Adipose tissue (tissue), 3 donors: ENCODE data around the gene ASAP2. TPM values are rescaled to one million over a fixed set of nuclear protein-coding genes. Genes with fewer than 3 reads are reported as not detected.
A peak's percentile ranks its signal among the peaks of the same experiment; 100 is the strongest.

Source experiments
- H3K27ac ChIP-seq: one replicate; pipeline ENCODE4 v1.5.1; 2013; ENCODE audit warnings: low read depth, low read length
- WGBS, 3 donors: extraction: QIAGEN DNeasy Blood & Tissue Kit; methylation state at CpG; one replicate each; pipeline ENCODE4 v1.1.7; 2013; 5-methylcytosine and 5-hydroxymethylcytosine counted together
- polyA plus RNA-seq, 3 donors: library from polyadenylated mRNA; stranded (reverse); fragments of 200-250 nt; gene quantifications; one replicate each; pipeline ENCODE4 v1.2.3, GENCODE V29; 2013
- donor health status: healthy with polysubstance abuse.
- donor health status: Bipolar disorder and iron deficiency.
- donor health status: healthy.

Gene ASAP2
- polyA plus RNA-seq, 3 donors = 4.1 to 24.0 (median 12.5) TPM

DNA sequence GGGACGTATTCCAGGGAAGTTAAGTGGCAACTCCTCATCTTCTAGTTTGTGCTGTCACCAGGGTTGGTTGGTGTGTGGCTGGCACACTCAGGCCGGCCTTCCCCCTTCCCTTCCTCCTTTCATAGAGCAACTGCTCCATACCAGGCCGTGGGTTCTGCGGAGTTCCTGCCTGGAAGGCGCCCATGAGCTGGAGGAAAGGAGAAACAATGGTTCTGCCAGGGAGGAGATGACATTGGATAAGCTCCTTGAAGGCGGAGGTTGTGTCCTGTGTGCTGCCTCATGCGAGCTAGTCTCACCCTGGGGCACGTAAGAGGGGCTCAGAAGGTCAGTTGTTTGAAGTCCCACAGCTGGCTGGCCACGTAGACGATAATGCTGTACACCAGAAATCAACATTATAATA lies 19.2 kb downstream of the ASAP2 start:
- no peak overlapping the region for H3K27ac ChIP-seq
- 66 to 85% (median 77%) methylated on average over 10 of the region's 10 CpGs for WGBS, 3 donors

GRCh38 chr2:9226458-9227380 lies 20.1 kb downstream of the ASAP2 start:
- H3K27ac ChIP-seq = no peak overlapping the region
- 72 to 82% (median 74%) methylated on average over 15 of the region's 15 CpGs for WGBS, 3 donors

- WGBS, 3 donors = 74 to 95% (median 80%) methylated on average over 4 of the region's 4 CpGs
Observed at GRCh38 chr2:9228088-9228751, 21.6 kb downstream of the ASAP2 start.

DNA sequence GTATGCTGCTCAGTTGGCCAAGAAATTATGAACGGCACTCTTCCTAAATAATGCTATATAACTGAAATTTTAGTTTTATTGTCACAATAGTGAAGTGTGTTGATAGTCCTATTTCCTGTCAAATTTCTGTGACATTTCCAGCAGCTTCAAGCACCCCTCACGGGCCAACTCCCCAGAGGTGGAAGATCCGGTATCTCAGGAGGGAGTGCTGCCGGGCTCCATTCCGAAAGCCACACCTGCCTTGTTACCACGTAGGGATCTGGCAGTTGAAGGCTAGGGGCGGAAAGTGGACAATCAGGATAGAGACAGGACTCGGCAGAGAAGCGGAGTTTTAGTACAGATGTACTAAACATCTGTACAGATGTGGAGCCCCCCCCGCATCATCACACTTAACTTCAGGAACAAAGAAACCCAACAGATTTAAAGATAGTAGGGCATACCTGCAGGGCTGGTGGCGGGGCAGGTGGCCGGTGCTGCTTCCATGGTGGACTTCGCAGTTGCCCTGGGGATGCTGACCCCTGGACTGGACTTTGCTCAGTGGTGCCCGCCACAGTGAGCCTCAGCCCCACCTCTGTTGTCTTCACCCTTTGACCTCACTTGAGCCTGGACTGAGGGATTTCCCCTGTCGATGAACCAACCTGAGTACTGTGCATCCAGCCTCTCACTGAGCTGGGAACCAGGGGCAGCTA lies 22.3 kb downstream of the ASAP2 start:
- WGBS, 3 donors = 86 to 91% (median 89%) methylated on average over 15 of the region's 15 CpGs
- H3K27ac ChIP-seq = no peak overlapping the region

More at GRCh38 chr2:9228088-9228751, 21.6 kb downstream of the ASAP2 start:
- no peak overlapping the region for H3K27ac ChIP-seq

DNA sequence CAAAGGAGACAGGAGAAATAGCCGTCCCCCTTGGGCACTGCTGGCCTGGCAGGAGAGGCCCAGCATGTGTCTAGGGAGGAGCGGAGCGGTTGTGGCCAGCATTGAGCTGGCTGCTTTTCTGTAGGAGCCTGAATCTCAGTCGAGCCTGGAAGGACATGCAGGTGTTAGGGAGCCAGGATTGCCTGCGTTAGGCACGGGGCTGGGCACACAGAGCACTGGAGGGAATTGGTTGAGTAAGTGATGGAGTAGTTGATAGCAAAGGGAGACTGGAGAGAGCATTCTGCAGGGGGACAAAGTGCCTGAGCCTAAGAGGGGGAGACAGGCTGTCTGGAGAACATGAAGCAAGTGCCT lies 22.8 kb downstream of the ASAP2 start:
- no peak overlapping the region for H3K27ac ChIP-seq
- 81 to 91% (median 86%) methylated on average over 6 of the region's 6 CpGs for WGBS, 3 donors

GRCh38 chr2:9230051-9230802 lies 23.6 kb downstream of the ASAP2 start:
- WGBS, 3 donors = 42 to 59% (median 47%) methylated on average over 9 of the region's 9 CpGs
- no peak overlapping the region for H3K27ac ChIP-seq

DNA sequence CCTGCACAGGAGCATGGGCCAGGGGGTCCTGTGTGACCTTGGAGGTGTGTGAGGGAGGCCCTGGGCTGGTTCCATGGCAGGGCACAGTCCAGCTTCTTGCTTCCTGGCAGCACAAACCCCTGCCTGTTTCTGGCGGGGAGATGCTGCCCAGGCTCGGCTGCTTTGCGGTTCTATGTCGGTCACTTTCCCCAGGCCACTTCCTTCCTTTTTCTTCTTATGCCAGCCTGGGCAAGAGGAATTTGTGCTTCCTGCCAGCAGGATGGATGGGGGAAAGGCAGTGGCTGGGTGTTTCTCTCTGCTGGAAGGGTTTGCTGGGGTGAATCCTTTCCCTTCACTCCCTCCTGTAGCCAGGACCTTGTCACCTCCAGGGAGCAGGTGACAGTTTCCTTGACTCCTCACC lies 24.3 kb downstream of the ASAP2 start:
- H3K27ac ChIP-seq = no peak overlapping the region
- 23 to 50% (median 24%) methylated on average over 4 of the region's 4 CpGs for WGBS, 3 donors

GRCh38 chr2:9231291-9232165 lies 24.9 kb downstream of the ASAP2 start:
- no peak overlapping the region for H3K27ac ChIP-seq
- 82 to 91% (median 86%) methylated on average over 14 of the region's 14 CpGs for WGBS, 3 donors

- 89 to 94% (median 90%) methylated on average over 7 of the region's 7 CpGs for WGBS, 3 donors
- no peak overlapping the region for H3K27ac ChIP-seq
Observed at GRCh38 chr2:9232166-9232479, 25.5 kb downstream of the ASAP2 start.

DNA sequence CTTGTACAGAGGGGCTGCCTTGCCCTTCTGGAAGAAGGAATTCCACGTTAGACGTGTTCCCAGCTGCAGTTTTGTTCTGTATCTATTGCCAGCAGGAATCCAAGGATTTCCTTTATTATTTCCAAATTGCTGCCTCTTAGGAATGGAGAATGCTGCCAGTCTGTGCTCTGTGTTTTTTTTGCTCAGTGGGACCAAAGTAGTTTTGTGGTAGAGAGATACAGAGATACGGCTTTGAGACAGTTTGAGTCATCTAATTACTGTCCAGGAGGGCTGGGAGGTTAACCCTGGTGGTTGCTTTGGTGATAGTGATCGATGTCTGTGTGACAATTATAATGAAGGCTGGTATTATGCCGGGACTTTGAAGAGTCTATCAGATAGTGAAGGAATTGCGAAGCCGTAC lies 26.3 kb downstream of the ASAP2 start:
- no peak overlapping the region for H3K27ac ChIP-seq

GRCh38 chr2:9234680-9235146 lies 28.1 kb downstream of the ASAP2 start:
- peak overlapping the region; percentile 7 for H3K27ac ChIP-seq
- 60 to 86% (median 64%) methylated on average over 9 of the region's 9 CpGs for WGBS, 3 donors

More for the DNA sequence above, 26.3 kb downstream of the ASAP2 start:
- WGBS, 3 donors = 60 to 73% (median 73%) methylated on average over 7 of the region's 7 CpGs

DNA sequence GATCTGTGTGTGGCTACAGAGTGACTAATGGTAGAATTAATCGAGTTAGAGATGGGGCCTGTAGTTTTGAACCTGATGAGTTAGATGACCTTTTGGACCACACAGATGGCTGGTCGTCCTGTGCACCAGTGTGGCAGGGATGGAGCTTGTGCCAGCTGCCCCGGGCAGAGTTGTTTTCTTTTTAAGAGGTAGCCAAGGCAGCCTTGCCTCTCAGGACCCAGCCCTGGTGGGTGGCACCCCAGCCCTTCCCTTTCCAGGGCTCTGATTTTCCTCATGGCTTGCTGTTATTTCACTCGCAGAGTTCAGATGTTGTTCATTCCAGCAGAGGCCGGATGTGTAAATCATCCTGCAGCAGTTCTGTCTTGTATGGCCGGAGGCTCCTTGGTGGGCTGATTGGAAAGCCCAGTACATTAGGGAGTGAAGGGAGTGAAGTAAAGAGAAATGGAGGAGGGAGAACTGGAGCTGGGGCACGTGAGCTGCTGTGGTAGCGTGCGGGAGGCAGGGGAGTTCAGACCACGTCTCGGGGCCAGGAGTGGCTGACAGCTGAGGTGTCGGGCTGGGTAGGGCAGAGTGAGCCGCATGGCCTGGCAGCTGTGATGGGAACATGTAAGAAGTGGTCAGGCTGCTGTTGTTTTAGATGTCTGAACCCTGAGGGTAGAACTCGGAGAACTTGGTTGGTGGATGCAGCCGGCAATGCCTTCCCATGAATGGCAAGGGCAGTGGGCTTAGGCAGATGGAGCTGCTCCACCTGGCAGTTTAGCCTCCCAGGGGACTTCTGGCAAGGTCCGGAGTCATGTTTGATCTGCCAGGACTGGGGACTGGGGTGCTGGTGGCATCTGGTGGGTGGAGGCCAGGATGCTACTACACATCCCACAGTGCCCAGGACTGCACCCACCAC lies 28.8 kb downstream of the ASAP2 start:
- H3K27ac ChIP-seq = peak overlapping the region; percentile 60
- 48 to 83% (median 54%) methylated on average over 16 of the region's 16 CpGs for WGBS, 3 donors

DNA sequence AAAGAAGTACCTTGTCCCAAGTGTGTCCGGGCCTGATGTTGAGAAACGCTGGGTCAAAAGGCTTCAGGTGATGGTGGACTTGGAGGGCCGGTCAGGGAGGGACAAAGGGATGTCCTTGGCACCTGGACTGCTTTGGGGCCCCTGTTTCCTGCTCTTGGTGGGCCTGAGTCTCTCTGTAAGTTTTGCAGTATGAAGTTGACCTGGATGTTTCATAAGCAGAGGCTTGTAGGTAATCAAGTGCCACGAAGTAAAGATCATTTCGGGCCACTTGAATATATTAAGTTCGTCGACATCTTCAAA lies 29.4 kb downstream of the ASAP2 start:
- peak overlapping the region; percentile 60 for H3K27ac ChIP-seq
- 84 to 90% (median 88%) methylated on average over 7 of the region's 7 CpGs for WGBS, 3 donors

GRCh38 chr2:9236867-9237266 lies 30.3 kb downstream of the ASAP2 start:
- WGBS, 3 donors = 34 to 71% (median 44%) methylated on average over 6 of the region's 6 CpGs

DNA sequence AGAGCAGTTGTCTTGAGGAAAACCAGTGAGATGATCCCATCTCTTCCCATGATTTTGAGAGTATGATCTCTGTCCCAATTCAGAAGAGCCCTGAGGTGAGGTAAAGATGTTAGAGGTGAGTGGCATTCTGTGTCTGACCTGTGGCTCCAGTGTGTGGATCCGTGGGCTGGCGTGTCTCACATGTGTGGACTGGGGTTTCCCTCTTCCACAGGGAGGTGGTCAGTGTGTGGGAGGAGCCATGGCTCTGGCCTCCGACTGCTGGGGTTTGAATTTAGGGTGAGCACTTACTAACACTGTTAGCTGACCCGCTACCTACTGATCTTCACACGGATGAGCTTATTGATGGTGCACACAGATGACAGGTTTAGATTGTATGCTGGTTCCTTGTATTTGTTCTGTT lies 31.2 kb downstream of the ASAP2 start:
- WGBS, 3 donors = 83 to 95% (median 84%) methylated on average over 5 of the region's 5 CpGs
- no peak overlapping the region for H3K27ac ChIP-seq

More at GRCh38 chr2:9236867-9237266, 30.3 kb downstream of the ASAP2 start:
- no peak overlapping the region for H3K27ac ChIP-seq

DNA sequence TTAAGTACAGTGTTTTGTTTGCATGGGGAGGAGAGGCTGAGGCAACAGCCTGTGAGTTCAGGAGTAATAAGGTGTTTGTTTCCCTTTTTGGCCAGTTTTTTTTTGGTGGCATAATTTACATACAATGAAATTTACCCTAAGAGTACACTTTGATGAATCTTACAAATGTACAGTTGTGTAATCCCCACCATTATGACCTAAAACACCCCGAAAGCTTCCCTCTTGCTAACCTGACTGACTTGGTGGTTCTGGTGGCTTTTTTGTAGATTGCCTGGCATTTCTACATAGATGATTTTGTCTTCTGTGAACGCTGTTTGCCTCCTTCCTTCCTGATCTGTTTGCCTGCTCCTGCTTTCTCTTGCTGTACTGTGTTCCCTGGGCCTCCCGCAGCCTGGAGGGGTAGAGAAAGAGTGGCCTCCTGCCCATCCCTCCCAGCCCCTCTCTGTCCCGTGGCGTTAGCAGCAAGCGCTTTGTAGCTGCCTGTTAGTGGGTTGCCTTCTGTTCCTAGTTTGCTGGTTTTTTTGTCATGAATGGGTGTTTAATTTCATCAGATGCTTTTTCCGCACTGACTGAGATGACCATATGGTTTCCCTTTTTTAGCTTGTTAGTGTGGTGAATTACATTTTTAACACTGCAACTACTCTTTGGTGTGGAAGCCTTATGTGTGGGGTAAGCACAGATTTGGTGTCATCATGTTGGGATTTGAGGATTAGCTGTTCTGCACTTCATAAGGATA lies 32.1 kb downstream of the ASAP2 start:
- WGBS, 3 donors = 52 to 82% (median 61%) methylated on average over 7 of the region's 7 CpGs
- H3K27ac ChIP-seq = no peak overlapping the region
